Measurements from ENCODE around the gene ZNF266.

ZNF266 gene

DNA sequence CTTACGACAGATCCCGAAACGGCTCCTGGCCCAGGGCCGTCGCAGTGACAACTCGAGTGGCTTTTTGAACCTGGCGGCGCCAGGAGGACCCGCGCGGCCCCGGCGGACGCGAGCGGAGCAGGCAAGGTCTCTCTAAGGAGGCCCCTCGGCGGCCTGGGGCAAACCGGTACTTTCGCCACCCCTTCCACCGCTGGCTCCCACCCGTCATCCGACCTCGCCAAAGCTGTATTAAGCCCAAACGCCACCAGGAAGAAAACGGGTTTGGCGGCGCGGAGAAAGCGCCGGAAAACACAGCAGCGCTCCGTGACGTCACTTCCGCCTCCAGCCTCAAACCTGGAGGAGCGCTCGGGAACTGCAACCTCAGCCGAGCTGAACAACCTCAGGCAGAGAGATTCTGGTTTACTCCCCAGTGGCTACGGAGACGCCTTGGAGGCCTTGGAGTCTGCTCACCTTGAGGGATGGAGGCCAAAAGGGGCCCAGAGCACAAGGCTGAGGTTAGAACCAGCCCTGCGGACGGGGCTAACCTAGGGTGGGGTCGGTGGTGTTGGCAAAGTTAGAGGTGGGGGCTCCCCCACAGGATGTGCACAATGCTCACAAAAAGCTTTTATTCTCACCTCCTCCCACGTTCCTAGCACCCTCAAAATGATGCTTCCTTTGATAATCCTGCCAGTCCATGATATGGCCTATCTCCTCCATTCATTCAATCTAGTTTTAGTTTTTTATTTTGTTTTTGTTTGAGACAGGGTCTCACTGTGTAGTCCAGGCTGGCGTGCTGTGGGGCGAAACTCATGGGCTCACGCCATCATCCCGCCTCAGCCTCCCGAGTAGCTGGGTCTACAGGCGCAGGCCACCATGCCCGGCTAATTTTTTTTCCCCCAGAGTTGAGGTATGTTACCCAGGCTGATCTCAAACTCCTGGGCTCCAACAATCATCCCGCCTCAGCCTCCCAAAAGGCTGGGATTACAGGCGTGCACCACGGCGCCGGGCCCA lies at the start of gene ZNF266:
ZNF266 (minus strand) TSS at position 295 of the 990 bp plus-strand sequence. CDS start 15,484 bp downstream, outside the sequence.
- peak; percentile 77 to 79 for DNase-seq (ENCODE audit: low read depth in 2 of 2)

- no peak for DNase-seq (ENCODE audit: low read depth in 2 of 2)
Observed at GRCh38 chr19:9485140-9485539, 49.8 kb upstream of the ZNF266 start.

DNA sequence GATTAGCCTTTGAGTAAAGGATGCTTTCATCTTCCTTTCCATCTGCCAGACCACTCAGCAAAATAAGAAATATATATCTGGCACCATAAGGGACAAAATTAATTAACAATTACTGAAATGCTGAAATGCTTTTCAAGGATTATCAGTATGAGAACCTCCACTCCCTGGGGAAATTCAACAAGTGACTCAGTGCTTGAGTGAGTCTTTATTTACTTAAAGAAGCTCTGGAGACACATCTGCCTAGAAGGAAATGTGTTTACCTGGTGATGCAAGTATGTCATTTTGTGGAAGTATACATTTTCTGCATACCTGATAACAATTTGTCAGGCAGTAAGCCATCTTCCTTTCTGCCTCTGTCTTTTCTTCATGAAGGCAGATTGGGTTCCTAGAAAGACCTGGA lies 39.6 kb upstream of the ZNF266 start:
- DNase-seq (ENCODE audit: low read depth in 2 of 2), result no peak

- DNase-seq (ENCODE audit: low read depth in 2 of 2), result no peak
Observed at GRCh38 chr19:9467161-9467560, 31.8 kb upstream of the ZNF266 start.

DNA sequence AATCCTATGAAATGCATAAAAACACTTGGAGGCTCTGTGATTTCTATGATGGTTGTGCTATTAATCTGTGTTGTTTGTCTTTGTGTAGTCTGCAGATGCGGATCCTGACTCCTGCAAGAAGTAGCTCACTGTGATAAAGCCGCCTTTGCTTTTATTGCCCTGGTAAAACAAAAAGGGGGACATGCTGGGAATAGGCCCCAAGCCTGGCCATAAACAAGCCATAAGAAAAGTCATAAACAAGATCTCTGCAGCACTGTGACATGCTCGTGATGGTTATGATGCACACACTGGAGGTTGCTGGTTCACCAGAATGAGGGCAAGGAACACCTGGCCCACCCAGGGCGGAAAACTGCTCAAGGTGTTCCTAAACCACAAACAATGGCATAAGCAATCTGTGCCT lies 26.6 kb upstream of the ZNF266 start:
- DNase-seq (ENCODE audit: low read depth in 2 of 2), result no peak

GRCh38 chr19:9456018-9456689 lies 20.8 kb upstream of the ZNF266 start:
- no peak for DNase-seq (ENCODE audit: low read depth in 2 of 2)

GRCh38 chr19:9453953-9454352 lies 18.6 kb upstream of the ZNF266 start:
- no peak for DNase-seq (ENCODE audit: low read depth in 2 of 2)

DNA sequence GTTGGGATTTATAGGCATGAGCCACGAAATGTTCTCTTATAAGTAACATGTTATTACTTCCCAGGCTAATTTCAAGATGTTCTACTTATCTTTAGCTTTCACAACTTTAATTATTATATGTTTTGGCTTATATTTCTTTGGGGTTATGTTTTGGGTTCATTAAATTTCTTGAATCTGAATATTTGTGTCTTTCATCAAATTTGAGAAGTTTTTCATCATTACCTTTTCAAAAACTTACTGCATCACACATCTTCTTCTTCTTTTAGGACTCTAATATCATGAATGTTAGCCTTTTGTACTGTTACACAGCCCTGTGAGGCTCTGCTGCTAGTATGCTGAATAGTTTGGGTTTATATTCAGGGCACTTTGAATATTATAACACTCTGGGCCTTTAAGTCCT lies 9.7 kb upstream of the ZNF266 start:
- no peak for DNase-seq (ENCODE audit: low read depth in 2 of 2)

DNA sequence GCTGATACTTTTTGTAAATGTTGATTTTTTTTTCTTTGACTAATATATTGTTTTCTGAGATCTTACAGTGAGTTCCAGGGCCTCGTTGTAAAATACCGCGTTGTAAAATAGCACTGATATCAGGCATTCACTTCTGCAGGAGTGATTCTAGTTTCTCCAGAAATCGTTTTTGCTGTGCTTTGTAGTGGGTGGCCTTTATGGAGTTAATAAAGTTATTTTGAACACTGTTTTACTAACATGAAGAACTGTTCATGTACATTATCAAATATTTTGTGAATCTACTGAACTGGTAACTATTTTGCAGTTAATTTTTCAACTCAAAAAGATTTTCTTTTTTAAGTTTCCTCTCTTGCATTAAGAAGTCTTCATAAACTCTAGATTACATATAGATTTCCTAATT lies 985 bp upstream of the ZNF266 start:
- no peak for DNase-seq (ENCODE audit: low read depth in 2 of 2)

DNA sequence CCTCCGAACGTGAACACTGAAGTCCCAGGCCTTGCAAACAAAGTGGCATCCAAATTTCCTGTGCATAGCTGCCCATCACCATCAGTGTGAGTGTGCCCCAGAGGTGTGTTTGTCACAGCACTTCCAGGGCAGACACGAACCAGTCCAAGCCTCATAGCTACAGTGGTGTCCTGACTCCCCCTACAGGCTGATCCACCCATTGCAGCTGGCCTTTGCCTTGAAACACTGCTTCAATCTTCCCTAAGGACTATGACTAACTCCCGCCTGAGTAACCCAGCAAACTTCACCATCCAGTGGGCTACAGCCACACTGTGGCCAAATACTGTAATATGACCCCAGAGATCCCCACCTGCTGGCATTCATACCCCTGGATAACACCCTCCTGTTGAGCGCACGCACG lies 3.9 kb downstream of the ZNF266 start:
- DNase-seq (ENCODE audit: low read depth in 2 of 2), result no peak

DNA sequence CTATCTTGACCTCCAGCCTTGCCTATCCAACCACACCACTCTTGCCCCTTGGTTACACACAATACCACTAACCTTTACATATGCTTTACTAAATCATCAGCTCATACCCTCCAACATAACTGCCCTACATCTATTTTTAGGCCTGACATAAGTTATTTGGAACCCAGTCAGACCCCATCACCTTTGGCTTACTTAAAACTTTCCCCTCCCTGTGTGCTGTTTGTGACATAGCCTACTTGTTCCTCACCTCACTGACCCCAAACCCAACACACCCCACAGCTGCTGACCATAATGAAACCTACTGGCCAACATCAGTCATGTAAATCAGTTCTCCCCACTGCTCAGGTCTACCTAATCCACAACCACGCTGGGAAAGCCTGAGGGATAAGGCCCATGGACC lies 4.9 kb downstream of the ZNF266 start:
- DNase-seq (ENCODE audit: low read depth in 2 of 2), result no peak

GRCh38 chr19:9427941-9428340 lies 7.4 kb downstream of the ZNF266 start:
- DNase-seq (ENCODE audit: low read depth in 2 of 2), result no peak

GRCh38 chr19:9413240-9413954 lies 22.0 kb downstream of the ZNF266 start:
- no peak for DNase-seq (ENCODE audit: low read depth in 2 of 2)

- no peak for DNase-seq (ENCODE audit: low read depth in 2 of 2)
Observed at GRCh38 chr19:9407827-9408226, 27.5 kb downstream of the ZNF266 start.

DNA sequence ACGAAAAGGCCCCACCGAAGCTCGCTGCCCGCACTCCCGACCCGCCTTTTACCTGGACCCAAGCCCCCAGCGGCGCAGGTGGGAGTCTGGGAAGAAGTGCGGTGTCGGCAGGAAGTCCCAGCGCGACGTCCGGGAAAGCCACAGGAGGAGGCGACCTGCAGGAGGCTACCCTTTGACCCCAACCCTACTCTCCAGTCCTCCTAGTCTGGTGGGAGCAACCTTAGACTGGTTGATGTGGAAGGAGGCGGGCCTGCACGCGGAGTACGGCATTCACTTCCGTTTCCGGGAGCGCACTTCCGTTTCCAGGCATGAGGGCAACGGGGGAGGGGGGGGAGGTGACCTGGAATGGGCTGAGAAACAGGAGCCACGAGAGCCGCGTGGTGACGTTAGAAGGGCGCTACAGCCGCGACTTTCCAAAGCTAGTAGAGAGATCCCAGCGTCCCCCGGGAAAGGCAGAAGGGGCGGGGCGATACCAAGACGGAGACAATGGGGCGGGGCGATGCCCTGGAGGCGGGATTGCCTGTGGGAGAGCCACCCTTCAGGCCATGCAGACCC lies 28.5 kb downstream of the ZNF266 start:
- DNase-seq (ENCODE audit: low read depth in 2 of 2), result peak; percentile 68 to 70

GRCh38 chr19:9381361-9381785 lies 54.0 kb downstream of the ZNF266 start:
- DNase-seq (ENCODE audit: low read depth in 2 of 2), result no peak

DNA sequence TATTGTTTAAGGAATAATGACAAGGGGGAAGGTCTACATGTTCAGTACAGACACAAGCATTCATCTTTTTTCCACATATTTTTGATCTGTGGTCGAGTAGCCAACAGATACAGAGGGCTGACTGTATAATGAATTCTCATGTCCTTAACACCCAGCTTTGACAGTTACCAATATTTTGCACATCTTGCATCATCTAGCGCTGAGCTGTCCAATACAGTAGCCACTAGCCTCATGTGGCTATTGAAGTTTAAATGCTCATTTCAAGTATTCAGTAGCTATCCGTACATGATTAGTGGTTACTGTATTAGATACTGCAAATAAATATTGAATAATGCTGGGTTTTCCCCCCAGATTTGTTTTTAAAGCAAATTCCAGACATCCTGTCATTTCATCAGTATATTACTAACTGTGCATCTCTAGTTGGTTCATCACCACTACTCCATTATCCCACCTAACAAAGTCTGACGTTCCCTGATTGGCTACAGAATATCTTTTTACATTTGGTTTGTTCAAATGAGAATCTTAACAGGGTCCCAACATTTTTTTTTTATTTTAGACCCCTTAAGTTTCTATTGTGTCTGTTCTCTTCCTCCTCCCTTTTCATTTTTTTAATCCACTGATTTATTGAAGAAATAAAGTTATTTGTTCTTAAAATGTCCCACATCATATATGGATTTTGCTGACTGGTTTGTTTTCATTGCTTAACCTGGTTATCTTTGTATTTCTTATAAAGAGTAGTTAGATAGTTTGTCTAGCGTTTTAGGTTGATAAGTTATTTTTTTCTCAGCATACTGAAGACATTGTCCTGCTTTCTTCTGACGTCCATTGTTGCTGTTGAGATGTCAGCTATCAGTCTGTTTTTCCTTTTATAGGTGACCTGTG lies 64.4 kb downstream of the ZNF266 start:
- DNase-seq (ENCODE audit: low read depth in 2 of 2), result no peak

GRCh38 chr19:9362905-9363304 lies 72.5 kb downstream of the ZNF266 start, which contains the start of gene ZNF177:
ZNF177 (plus strand) TSS chr19:9363013; CDS start chr19:9378312, 15,299 bp downstream.
- DNase-seq (ENCODE audit: low read depth in 2 of 2), result no peak
